Measurements from ENCODE around the gene SEL1L. TPM values are rescaled to one million over a fixed set of nuclear protein-coding genes. Genes with fewer than 3 reads are reported as not detected.

Gene SEL1L
- total and polyA plus RNA-seq, 2 experiments from 2014 or later = 21.3 to 65.7 TPM

GRCh38 chr14:81437244-81437643 is 96.4 kb downstream of the SEL1L start:
- H3K9me3 ChIP-seq (ENCODE audit: low read depth) = no peaks in the 10 kb centered on the region
- no peak overlapping the region for H3K4me3 ChIP-seq
- DNase-seq (ENCODE audit: low read depth in 1 of 2, low spot score in 1 of 2) = no peak
- H3K27ac ChIP-seq = no peak overlapping the region
- no peaks in the 10 kb centered on the region for H3K36me3 ChIP-seq
- peaks cover 6% of the 10 kb centered on the region for H3K4me1 ChIP-seq (ENCODE audit: low read depth)
- H3K27me3 ChIP-seq = peaks cover 81% of the 10 kb centered on the region
- no peak for TF ChIP-seq CTCF (IDR thresholded peaks at IDR 0.05; ENCODE audit: low read depth, low read length)

- H3K27me3 ChIP-seq = peaks cover 76% of the 10 kb centered on the region
Measured at GRCh38 chr14:81436296-81437138, 97.1 kb downstream of the SEL1L start.

GRCh38 chr14:81435391-81436295 is 98.0 kb downstream of the SEL1L start:
- peaks cover 6% of the 10 kb centered on the region for H3K4me1 ChIP-seq (ENCODE audit: low read depth)
- H3K27me3 ChIP-seq = peaks cover 70% of the 10 kb centered on the region
- H3K9me3 ChIP-seq (ENCODE audit: low read depth) = no peaks in the 10 kb centered on the region
- peak; percentile 35 to 83 for DNase-seq (ENCODE audit: low read depth in 1 of 2, low spot score in 1 of 2)
- no peak for TF ChIP-seq CTCF (IDR thresholded peaks at IDR 0.05; ENCODE audit: low read depth, low read length)
- H3K4me3 ChIP-seq = peak overlapping the region; percentile 39
- H3K27ac ChIP-seq = no peak overlapping the region
- H3K36me3 ChIP-seq = no peaks in the 10 kb centered on the region

More at GRCh38 chr14:81436296-81437138, 97.1 kb downstream of the SEL1L start:
- Histone ChIP-seq H3K9me3 (ENCODE audit: low read depth) (no peaks in the 10 kb centered on the region), H3K27ac (no peak overlapping the region), H3K36me3 (no peaks in the 10 kb centered on the region), H3K4me3 (peak overlapping the region; percentile 39), H3K4me1 (ENCODE audit: low read depth) (peaks cover 6% of the 10 kb centered on the region)
- TF ChIP-seq CTCF (IDR thresholded peaks at IDR 0.05; ENCODE audit: low read depth, low read length) = no peak
- peak; percentile 75 to 92 for DNase-seq (ENCODE audit: low read depth in 1 of 2, low spot score in 1 of 2)

GRCh38 chr14:81435048-81435390 is 98.6 kb downstream of the SEL1L start:
- peaks cover 6% of the 10 kb centered on the region for H3K4me1 ChIP-seq (ENCODE audit: low read depth)
- H3K9me3 ChIP-seq (ENCODE audit: low read depth) = no peaks in the 10 kb centered on the region
- DNase-seq (ENCODE audit: low read depth in 1 of 2, low spot score in 1 of 2) = no peak
- peaks cover 63% of the 10 kb centered on the region for H3K27me3 ChIP-seq
- peak overlapping the region; percentile 39 for H3K4me3 ChIP-seq
- no peaks in the 10 kb centered on the region for H3K36me3 ChIP-seq
- no peak overlapping the region for H3K27ac ChIP-seq
- TF ChIP-seq CTCF (IDR thresholded peaks at IDR 0.05; ENCODE audit: low read depth, low read length) = no peak

- Histone ChIP-seq H3K27ac (no peak overlapping the region), H3K9me3 (ENCODE audit: low read depth) (no peaks in the 10 kb centered on the region), H3K36me3 (no peaks in the 10 kb centered on the region), H3K27me3 (peaks cover 55% of the 10 kb centered on the region), H3K4me3 (no peak overlapping the region), H3K4me1 (ENCODE audit: low read depth) (peaks cover 6% of the 10 kb centered on the region)
- no peak for TF ChIP-seq CTCF (IDR thresholded peaks at IDR 0.05; ENCODE audit: low read depth, low read length)
- no peak for DNase-seq (ENCODE audit: low read depth in 1 of 2, low spot score in 1 of 2)
Measured at GRCh38 chr14:81434230-81434629, 99.4 kb downstream of the SEL1L start.
